ENCODE data around the gene LINC00305. TPM values are rescaled to one million over a fixed set of nuclear protein-coding genes. Genes with fewer than 3 reads are reported as not detected.

Gene LINC00305
- total RNA-seq, 1 donor from 2014 or later = not detected

DNA sequence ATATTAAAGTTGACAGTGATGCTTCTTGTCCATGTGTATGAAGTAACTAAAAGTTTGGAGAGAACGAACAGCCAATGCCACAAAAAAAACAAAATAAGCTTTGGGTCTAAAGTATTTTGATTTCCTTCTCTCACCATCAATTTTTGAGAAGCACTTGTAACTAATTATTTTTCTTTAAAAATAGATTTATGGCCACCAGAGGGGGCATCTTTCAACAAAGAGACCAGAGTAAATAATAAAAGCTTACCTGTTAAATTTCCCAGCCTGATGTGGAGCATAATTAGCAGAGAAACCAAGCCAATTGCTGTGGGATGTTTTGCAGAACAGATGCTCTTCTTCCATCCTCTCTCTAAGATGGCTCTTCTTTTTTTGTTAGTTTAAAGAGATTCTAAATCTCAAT, 29.0 kb downstream of the LINC00305 start:
- no peak for ATAC-seq (ENCODE audit: poor library complexity)
- DNase-seq = no peak
- intact Hi-C loops (cut with DNase I) = no loop called here

DNA sequence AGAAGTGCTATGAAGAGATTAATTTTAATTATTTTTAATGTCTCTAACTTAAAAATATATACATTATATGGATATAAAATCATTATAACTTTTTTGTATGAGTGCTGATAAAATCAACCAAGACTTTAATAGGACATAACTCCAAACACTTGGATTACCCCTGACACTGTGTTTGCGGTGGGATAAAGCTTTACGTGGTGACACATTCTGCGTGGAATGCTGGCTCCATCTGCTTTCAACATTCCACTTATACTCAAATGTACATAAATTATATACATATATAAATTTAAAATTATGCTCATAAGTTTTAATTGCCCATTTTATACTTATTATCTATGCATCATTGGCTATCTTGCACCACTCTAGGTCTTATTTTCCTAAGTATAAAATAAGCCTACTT, 30.5 kb downstream of the LINC00305 start:
- intact Hi-C loops (cut with DNase I) = no loop called here
- ATAC-seq (ENCODE audit: poor library complexity) = no peak
- DNase-seq = no peak

DNA sequence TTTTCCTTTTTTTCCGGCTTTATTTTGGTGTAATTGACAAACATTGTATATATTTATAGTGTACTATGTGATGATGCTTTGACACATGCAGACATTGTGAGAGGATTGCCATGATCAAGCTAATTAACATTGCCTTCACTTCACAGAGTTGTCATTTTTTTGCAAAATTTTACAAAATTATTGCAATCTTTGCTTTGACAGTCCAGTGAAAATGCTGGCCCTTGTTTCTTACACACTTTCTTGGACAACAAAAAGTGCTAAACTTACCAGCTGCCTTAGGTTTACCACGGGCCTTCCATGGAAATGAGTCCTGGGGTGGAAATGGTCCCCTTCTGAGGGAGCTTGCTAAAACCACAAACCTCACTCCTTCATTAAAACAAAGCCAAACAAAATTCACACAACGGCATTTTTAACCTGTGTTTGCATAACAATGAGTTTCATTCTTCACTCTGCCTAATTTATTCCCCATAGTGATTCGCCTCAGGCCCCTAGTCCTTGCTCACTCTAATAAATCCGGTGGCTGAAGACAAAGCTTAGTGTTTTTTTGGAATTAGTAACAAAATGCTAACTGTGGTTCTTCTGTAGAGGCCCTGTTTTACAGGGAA, 32.2 kb downstream of the LINC00305 start:
- no peak for ATAC-seq (ENCODE audit: poor library complexity)

DNA sequence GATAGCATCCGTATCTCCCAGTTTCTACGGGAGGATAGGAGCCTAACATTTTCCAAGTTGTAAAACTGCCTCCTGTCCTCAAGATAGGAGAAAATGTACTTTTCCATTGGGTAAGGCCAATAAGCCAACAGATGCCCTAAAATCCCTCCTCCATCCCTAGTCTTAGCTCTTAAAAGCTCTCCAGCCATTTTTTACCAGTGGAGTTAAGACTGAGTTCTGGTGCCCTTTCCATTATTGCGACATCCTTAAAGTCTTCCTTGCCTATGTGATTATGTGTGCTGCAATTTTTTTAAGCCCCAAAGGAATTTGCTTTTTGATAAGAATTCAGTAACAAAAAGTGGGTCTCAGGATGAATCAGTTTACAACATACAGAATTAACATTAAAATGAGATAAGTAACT, 33.0 kb downstream of the LINC00305 start:
- ATAC-seq (ENCODE audit: poor library complexity) (no peak), DNase-seq (no peak)
- intact Hi-C loops (cut with DNase I) = no loop called here

More for the DNA sequence above, 32.2 kb downstream of the LINC00305 start:
- intact Hi-C loops (cut with DNase I) = no loop called here
- DNase-seq = no peak

DNA sequence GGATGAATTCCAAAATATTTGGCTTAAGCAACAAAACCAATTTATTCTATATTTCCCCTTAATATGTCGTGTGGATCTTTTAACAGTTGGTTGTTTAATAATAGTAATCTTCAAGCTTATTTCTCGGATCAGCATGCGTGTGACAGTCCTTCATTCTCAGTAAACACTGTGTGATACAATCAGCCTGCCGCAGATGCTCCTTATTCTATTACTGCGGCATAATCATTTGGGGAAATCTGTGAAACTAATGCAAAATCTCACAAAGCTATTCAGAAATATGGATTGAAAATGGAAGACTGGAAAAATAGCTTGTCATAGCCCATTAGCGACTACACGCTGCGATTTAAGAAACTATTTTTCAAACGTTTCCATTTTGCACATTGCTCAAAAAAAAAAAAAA, 36.9 kb downstream of the LINC00305 start:
- intact Hi-C loops (cut with DNase I) = no loop called here
- DNase-seq (no peak), ATAC-seq (ENCODE audit: poor library complexity) (no peak)

DNA sequence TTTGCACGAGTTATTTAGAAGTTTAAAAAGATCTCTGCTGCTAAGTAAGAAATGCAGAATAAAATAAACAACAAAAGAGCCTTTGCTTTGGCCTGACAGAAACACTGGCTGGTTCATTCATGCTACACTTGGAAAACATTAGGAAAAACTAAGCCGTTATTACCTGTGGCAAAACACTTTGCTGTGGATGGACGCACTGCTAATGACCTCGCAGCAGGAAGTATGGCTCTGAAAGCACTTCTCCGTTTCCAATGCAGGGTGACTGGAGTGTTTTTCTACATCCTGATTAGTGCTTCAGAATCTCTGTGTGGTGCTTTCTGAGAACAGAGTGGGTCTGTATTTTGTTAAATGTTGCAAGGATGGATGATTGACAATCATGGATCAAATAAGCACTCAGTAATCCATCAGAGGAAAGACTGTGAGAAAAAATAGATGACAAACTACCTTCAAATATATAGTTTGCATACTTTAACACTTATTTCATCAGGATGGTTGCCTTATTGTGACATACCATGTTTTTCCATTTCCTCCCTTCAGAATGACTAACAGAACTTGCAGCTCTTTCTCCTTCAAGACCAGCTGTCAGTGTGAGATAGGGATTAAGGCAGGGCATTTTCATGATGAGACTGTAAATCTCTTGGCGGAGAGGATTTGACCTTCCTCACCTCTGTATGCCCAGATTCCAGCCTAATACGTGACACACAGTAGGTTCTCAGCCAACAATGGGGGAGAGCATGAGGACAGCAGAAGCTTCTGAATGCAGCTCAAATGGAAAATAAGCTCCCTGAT, 38.0 kb downstream of the LINC00305 start:
- no peak for DNase-seq
- intact Hi-C loops (cut with DNase I) = no loop called here
- no peak for ATAC-seq (ENCODE audit: poor library complexity)

DNA sequence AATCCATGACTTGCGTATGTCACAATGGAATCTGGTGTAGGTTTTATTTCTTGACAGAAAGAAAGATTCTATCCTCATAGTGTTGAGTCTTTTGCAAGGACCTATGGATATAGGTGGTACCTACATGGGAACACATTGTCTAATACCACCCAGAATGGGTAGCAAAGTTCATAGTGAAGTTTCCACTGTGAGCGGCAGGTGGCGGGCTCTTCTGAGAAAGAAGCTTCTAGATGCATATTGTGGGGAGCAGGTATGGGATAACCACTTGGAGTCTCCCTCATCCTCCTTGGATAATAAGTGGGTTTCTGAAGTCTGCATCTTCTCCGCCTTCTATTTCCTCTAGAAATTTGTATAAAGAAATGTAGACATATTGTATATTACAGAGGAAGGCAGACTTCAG, 44.9 kb downstream of the LINC00305 start:
- DNase-seq (no peak), ATAC-seq (ENCODE audit: poor library complexity) (no peak)

DNA sequence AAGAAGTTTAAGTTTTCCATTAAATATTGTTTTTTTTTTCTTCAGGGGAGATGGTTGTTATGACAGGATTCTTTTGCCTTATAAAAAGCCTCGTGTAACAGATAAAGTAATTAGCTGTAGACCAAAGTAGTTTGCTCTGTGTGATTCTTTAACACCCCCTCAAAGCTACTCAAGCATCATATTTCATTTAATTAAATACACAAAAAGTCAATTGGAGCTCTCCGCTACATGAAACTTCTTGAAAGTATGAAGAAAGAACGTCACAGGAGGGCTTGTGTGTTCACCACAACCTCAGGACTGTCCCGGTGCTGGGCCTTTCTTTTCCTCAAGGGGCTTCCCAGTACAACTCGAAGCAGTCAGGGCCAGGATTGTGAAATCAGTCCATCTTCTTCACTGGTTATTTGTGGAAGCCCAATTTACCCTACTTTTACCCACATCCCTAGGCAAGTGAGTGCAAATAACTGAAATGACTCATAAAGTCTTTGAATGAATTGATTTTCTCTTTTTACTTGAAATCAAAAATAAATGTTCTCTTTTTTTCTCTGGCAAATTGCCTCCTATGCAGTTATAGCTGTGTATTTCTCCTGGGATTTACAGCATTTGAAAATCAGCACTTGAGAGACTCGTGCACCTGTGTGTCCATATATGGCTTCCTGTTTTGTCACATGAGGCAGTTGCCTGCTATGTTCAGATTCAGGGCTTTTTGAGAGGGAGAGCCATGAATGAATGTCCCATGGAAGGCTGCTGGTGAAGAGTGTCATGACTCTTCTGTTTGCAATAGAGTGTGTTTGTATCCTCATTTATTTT, 48.6 kb downstream of the LINC00305 start:
- intact Hi-C loops (cut with DNase I) = no loop called here
- no peak for ATAC-seq (ENCODE audit: poor library complexity)

More for the DNA sequence above, 44.9 kb downstream of the LINC00305 start:
- intact Hi-C loops (cut with DNase I) = no loop called here

DNA sequence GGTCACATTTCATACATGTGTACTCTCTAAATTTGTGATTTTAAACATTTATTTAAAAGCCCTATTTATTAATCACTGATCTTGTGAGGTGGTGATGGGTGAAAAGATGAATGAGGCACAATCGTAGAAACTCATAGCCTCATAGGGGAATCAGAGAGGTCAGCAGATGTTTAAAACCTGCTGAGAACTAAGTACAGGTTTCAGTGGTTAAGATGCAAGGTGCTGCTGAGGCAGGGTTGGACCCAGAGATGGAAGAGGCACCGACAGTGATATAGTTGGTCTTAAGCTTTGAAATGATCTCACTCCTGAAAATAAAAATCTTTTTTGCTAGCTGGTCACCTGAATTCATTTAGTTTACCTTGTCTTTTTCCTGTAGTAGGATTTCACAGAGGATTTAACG, 49.6 kb downstream of the LINC00305 start:
- intact Hi-C loops (cut with DNase I) = no loop called here
- no peak for DNase-seq
- ATAC-seq (ENCODE audit: poor library complexity) = no peak

More for the DNA sequence above, 48.6 kb downstream of the LINC00305 start:
- no peak for DNase-seq

DNA sequence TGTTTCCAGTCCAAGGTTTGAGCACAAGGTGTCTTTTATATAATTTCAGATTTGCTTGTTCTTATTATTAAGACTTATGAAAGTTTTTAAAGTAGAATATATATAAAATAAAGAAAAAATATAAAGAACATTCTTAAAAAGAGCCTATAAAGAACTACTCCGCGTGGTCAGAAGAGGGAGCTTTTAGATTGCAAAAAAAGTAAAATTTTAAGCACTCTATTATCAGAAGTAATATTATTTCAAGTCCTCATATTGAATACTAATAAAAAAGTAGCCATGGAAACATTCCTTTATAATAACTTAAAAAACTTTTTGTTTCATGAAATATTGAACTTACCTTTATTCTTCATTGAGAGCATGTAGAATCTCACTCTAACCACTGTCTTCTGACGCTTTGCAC, 51.4 kb downstream of the LINC00305 start:
- no peak for ATAC-seq (ENCODE audit: poor library complexity)
- DNase-seq = no peak
- intact Hi-C loops (cut with DNase I) = no loop called here

DNA sequence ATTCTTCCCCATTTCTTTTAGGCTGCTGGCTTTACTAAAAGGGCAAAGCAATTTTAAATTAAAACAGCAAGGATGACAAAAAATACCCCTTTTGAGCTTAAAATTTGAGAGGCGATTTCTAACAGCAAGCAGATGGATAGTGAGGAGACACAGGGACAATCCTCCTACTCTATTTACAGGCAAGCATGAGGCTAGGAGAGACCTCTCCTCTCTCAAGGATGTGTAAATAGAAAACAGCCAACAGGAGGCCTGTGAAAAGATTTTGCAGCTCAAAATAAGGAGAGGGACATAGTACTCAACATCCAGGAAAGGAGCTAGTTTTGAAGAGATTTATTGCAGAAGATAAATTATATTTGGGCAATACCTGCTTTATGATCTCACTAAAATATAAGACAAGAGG, 53.8 kb downstream of the LINC00305 start:
- intact Hi-C loops (cut with DNase I) = no loop called here
- no peak for ATAC-seq (ENCODE audit: poor library complexity)
- DNase-seq = no peak

DNA sequence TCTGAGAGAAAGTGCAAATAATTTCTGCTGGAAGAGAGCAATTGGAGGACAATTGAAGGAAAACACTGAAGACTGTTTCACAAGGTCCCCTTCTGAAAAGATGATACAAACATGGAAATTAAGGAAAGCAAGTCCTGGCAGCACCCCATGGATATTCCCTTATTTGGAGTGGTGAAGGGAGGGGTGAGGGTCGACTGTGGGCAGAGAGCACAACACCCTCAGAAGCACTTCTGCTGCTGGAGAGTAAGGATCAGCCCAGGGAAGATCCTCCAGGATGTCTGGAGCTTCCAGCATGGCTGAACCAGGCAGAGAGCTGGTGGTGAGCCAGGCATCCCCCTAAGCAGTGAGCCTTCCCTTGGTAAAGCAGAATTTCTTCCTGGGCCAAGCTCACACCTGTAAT, 54.7 kb downstream of the LINC00305 start:
- intact Hi-C loops (cut with DNase I) = no loop called here
- ATAC-seq (ENCODE audit: poor library complexity) = no peak
- DNase-seq = no peak

DNA sequence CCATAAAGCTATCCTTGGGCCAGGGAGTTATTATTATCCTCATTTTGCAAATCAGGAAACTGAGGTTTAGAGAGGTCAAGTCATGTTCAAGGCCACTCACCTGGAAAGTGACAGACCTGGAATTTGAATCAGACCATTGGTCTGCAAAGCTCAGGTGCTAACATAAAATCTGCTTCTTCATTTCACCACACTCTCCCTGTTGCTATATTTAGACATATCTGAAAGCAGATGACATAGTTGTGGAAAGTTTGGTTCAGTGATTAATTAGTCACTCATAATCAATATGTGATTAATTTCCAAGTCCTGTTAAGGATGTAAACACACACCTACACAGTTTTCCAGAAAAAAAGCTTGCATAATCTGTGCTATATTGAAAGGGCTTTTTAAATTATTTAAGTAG, 57.4 kb downstream of the LINC00305 start:
- DNase-seq (no peak), ATAC-seq (ENCODE audit: poor library complexity) (no peak)
- intact Hi-C loops (cut with DNase I) = no loop called here

DNA sequence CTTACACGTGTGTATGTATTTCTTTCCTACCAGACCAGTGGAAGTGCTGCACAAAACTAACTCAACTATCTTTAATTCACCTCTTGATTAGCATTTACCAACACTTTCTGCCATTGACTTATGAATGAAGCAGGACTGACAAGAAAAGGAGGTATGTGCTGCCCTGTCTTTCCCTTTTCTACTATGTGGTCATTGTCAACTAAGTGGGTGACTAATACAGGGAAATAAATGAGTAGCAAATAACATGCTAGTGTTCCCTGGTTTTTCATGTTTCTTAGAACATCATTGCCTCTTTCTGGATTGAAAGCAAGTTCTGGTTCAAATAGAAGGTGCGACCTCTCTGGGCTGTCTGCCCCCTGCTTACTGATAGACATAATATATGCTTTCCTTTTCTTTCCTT, 58.0 kb downstream of the LINC00305 start:
- ATAC-seq (ENCODE audit: poor library complexity) (no peak), DNase-seq (no peak)
- intact Hi-C loops (cut with DNase I) = no loop called here

DNA sequence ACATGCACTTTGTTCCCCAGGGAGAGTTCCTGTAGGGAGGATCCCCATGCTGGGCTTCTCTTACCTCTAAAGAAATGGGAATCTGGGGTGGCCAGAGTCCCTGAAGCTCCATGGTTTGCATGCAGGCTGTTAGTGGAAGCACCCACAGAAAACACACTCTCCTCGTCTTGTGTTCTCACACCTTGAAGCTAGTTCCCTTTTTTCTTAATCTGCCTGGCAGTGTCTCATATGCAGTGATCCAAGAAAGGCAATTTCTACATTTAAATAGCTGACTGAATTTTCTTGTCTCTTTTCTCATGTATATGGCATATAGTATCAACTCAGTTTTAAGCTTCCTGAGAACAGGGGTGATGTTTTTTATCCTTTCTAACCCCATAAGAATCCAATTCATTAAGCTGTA, 65.0 kb downstream of the LINC00305 start:
- no peak for ATAC-seq (ENCODE audit: poor library complexity)
- intact Hi-C loops (cut with DNase I) = no loop called here
- no peak for DNase-seq

DNA sequence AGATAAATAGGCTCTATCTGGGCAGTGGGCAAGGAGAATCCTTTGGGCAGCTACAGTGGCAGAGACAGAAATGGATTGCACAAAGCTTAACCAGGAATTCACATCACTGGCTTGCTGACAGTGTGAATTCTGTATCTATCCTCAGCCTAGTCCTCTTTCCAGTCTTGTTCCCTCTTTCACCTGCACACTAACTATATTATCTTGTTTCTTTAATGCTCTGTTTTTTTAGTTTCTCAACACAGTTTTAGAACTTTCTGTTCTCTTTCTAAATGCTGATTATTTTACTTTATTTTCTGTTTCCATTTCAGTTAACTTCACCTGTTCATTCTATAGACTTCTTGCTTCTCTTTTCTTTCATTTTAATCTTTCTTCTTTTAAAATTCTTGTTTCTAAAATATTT, 66.4 kb downstream of the LINC00305 start:
- intact Hi-C loops (cut with DNase I) = no loop called here
- no peak for ATAC-seq (ENCODE audit: poor library complexity)
- no peak for DNase-seq

DNA sequence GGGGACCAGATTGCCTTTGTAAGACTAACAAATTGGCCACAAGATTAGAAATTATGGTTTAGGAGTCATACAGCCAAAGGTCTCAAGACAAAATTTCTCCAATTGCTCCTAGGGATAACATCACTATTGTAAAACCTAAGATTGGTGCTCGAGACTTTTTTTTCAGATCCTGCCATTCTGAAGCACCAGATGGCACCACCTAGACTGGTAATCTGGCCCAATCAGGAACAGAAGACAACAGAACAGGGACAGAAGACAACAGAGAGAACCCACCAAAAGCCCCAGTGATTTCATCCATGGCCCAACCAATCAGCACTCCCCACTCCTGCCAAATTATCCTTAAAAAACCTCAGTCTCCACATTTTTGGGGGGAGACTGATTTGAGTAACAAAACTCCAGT, 66.8 kb downstream of the LINC00305 start:
- no peak for ATAC-seq (ENCODE audit: poor library complexity)
- intact Hi-C loops (cut with DNase I) = no loop called here

DNA sequence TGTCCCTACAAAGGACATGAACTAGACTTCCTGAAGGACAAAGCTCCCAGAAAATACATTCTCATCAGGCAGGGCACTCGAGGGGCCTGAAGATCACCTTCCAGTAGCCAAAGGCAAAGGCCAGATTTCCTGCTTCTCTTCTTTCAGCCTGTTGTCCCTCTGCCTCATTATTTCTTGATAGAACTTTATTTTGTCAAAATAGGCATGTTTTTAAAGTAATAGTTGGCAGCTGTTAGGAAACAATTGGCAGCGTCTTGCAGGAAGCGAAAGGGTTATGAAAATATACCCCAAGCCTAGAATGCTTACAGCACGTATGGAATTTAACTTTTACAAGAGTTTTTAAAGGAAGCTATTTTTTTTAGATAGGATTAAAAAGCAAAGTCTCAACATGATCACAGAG, 74.9 kb downstream of the LINC00305 start:
- ATAC-seq (ENCODE audit: poor library complexity) (no peak), DNase-seq (no peak)
- intact Hi-C loops (cut with DNase I) = no loop called here

More for the DNA sequence above, 66.8 kb downstream of the LINC00305 start:
- DNase-seq = no peak

DNA sequence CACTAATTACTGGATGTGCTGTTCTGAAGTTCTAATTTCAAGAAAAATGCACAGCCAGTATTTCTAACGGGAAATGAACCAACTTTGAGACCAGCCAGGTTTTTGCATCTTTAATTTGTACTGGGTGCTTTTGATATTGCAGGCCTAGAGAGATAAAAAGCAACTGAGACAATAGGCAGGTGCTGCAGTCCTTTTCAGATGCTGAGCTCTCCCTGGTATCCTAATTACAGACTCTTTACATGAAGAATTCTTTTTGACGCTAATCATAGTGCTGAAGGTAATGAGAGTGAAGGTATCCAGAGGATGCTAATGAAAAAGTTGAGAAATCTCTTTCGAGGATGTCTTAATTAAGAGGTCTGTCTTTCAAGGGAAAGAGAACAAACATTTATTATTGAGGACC, 93.9 kb downstream of the LINC00305 start:
- DNase-seq (no peak), ATAC-seq (ENCODE audit: poor library complexity) (no peak)
- intact Hi-C loops (cut with DNase I) = no loop called here

DNA sequence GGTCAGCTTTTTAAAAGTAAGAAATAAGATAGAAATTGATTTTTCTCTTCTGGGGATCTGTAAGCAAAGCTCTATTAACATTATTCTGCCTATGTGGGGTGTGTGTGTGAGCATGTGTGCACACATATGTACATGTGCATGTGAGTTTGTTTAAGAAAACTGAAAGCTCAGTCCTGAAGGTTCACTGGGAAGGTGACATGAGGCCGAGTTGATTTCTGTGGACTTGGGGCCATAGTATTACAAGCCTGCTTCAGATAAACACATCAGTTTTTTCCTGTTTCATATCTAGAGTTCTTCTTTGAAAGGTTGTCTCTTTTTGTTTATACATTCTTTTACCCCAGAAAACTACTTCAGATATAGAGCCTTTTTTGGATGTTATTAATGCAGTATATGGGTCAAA, 95.6 kb downstream of the LINC00305 start:
- intact Hi-C loops (cut with DNase I) = no loop called here
- DNase-seq (no peak), ATAC-seq (ENCODE audit: poor library complexity) (no peak)
